ENCODE measurements around the gene HSF2BP. TPM values are rescaled to one million over a fixed set of nuclear protein-coding genes. Genes with fewer than 3 reads are reported as not detected.

The HSF2BP gene
- total RNA-seq, 1 donor from 2014 or later, result 1.2 TPM

DNA sequence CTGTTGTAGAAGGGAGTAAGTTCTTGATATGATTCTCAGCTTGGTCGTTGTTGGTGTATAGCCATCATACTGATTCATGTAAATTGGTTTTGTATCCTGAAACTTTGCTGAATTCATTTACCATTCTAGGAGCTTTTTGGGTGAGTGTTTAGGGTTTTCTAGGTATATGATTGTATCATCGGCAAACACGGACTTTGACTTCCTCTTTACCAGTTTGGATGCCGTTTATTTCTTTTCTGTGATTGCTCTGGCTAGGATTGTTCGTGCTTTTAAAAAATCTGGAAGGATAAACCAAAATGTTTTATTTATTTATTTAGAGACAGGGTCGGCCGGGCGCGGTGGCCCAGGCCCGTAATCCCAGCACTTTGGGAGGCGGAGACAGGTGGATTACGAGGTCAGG is 20.7 kb upstream of the HSF2BP start:
- H3K4me1 Mint-ChIP-seq (ENCODE audit: low read depth), result peaks cover 15% of the 10 kb centered on the region
- DNase-seq (ENCODE audit: low spot score), result no peak
- peak overlapping the region; percentile 42 for H3K27ac Mint-ChIP-seq
- no peaks in the 10 kb centered on the region for H3K9me3 Mint-ChIP-seq
- H3K36me3 Mint-ChIP-seq (ENCODE audit: low read depth), result peaks cover 36% of the 10 kb centered on the region
- no peak overlapping the region for H3K4me3 Mint-ChIP-seq
- no peaks in the 10 kb centered on the region for H3K27me3 Mint-ChIP-seq (ENCODE audit: insufficient read depth)
- intact Hi-C loops (cut with micrococcal nuclease), result no loop called here

DNA sequence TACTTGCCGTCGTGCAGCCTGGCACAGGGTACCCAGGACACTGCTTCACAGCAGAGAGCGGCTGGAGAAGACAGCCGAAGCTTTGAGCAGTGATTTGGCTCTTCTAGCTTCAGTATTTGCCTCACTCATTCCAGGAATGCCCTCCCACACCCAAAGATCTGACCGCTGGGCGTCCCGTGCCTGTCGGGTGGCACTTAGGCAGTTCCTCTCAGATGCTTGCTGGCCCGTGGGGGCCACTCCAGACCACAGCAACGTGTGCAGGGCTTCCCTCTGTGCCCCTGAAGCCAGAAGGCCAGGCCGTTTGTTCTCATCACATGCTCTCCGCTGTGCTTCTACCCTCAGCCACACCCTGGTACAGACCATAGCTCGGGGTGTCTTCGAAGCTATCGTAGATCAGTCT is 17.1 kb upstream of the HSF2BP start:
- Mint-ChIP-seq H3K36me3 (ENCODE audit: low read depth) (peaks cover 31% of the 10 kb centered on the region), H3K4me3 (no peak overlapping the region), H3K27ac (no peak overlapping the region), H3K9me3 (no peaks in the 10 kb centered on the region), H3K4me1 (ENCODE audit: low read depth) (peaks cover 6% of the 10 kb centered on the region), H3K27me3 (ENCODE audit: insufficient read depth) (no peaks in the 10 kb centered on the region)
- intact Hi-C loops (cut with micrococcal nuclease), result no loop called here
- DNase-seq (ENCODE audit: low spot score), result no peak

- peaks cover 31% of the 10 kb centered on the region for H3K36me3 Mint-ChIP-seq (ENCODE audit: low read depth)
- intact Hi-C loops (cut with micrococcal nuclease), result no loop called here
- DNase-seq (ENCODE audit: low spot score), result no peak
- H3K27me3 Mint-ChIP-seq (ENCODE audit: insufficient read depth), result no peaks in the 10 kb centered on the region
- no peak overlapping the region for H3K27ac Mint-ChIP-seq
- H3K4me3 Mint-ChIP-seq, result no peak overlapping the region
- H3K9me3 Mint-ChIP-seq, result no peaks in the 10 kb centered on the region
- peaks cover 6% of the 10 kb centered on the region for H3K4me1 Mint-ChIP-seq (ENCODE audit: low read depth)
Measured at GRCh38 chr21:43675871-43676270, 16.6 kb upstream of the HSF2BP start.

DNA sequence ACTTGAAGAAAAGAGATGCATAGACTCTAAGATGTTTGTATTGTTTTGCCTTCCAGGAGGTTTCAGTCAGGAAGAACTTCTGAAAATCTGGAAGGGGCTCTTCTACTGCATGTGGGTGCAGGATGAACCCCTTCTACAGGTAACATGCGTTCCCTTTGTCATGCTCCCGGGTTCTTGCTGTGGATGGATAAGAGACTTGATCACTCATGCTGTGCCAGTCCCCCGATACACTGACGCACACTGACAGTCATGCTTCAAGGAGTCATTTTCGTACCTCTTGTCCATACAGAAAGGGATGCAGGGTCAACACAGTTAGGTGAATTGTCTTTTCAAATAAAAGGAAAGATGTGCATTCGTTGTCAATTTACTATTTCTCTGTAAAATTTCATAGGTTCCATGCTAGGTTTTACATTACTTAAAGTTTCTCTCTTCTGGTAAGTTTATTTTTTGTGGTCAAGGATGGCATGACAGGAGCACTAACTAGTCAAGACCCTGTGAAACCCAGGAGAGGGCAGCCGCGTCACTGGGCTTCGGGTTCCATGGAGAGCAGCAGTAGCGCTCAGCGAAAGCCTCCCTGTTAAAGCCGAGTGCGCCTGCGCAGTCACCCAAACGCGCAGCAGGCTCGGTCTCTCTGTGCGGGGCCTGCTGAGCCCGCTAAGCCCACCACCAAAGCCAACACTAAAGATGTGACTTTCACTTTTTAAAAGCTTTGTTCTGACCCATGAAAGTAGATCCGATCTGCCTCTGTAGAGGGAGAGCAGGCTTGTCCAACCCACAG is 10.7 kb upstream of the HSF2BP start:
- peaks cover 17% of the 10 kb centered on the region for H3K4me1 Mint-ChIP-seq (ENCODE audit: low read depth)
- DNase-seq (ENCODE audit: low spot score), result no peak
- peaks cover 10% of the 10 kb centered on the region for H3K9me3 Mint-ChIP-seq
- H3K36me3 Mint-ChIP-seq (ENCODE audit: low read depth), result peaks cover 36% of the 10 kb centered on the region
- intact Hi-C loops (cut with micrococcal nuclease), result no loop called here
- H3K4me3 Mint-ChIP-seq, result no peak overlapping the region
- no peak overlapping the region for H3K27ac Mint-ChIP-seq
- no peaks in the 10 kb centered on the region for H3K27me3 Mint-ChIP-seq (ENCODE audit: insufficient read depth)

- no peak overlapping the region for H3K4me3 Mint-ChIP-seq
- peaks cover 10% of the 10 kb centered on the region for H3K9me3 Mint-ChIP-seq
- peaks cover 46% of the 10 kb centered on the region for H3K36me3 Mint-ChIP-seq (ENCODE audit: low read depth)
- no peak for DNase-seq (ENCODE audit: low spot score)
- intact Hi-C loops (cut with micrococcal nuclease), result no loop called here
- no peaks in the 10 kb centered on the region for H3K27me3 Mint-ChIP-seq (ENCODE audit: insufficient read depth)
- peaks cover 32% of the 10 kb centered on the region for H3K4me1 Mint-ChIP-seq (ENCODE audit: low read depth)
- H3K27ac Mint-ChIP-seq, result peak overlapping the region; percentile 40
Measured at GRCh38 chr21:43667191-43667904, 8.1 kb upstream of the HSF2BP start.

- Mint-ChIP-seq H3K27ac (no peak overlapping the region), H3K4me3 (no peak overlapping the region), H3K9me3 (peaks cover 10% of the 10 kb centered on the region), H3K36me3 (ENCODE audit: low read depth) (peaks cover 53% of the 10 kb centered on the region), H3K4me1 (ENCODE audit: low read depth) (peaks cover 45% of the 10 kb centered on the region), H3K27me3 (ENCODE audit: insufficient read depth) (no peaks in the 10 kb centered on the region)
- intact Hi-C loops (cut with micrococcal nuclease), result no loop called here
- DNase-seq (ENCODE audit: low spot score), result no peak
Measured at GRCh38 chr21:43665879-43666278, 6.6 kb upstream of the HSF2BP start.

- H3K36me3 Mint-ChIP-seq (ENCODE audit: low read depth), result peaks cover 50% of the 10 kb centered on the region
- H3K9me3 Mint-ChIP-seq, result peaks cover 10% of the 10 kb centered on the region
- H3K27ac Mint-ChIP-seq, result no peak overlapping the region
Measured at GRCh38 chr21:43664358-43664757, 5.1 kb upstream of the HSF2BP start.

DNA sequence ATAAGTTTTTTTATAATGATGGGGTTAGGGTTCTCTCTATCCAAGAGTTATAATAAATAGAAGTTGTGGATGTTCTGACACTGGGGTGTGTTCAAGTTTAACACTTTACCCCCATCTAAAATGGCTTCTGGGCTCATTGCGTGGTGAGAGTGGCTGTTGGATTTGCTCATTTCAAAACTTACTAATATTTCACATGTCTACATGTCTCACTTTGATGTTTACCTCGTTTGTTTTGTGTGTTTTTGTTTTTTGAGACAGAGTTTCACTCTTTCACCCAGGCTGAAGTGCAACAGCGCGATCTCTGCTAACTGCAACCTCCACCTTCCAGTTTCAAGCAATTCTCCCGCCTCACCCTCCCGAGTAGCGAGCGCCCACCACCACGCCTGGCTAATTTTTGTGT is 3.7 kb upstream of the HSF2BP start:
- Mint-ChIP-seq H3K9me3 (peaks cover 10% of the 10 kb centered on the region), H3K27me3 (ENCODE audit: insufficient read depth) (peaks cover 2% of the 10 kb centered on the region), H3K27ac (peak overlapping the region; percentile 71), H3K36me3 (ENCODE audit: low read depth) (peaks cover 50% of the 10 kb centered on the region), H3K4me3 (peak overlapping the region; percentile 22), H3K4me1 (ENCODE audit: low read depth) (peaks cover 51% of the 10 kb centered on the region)
- no peak for DNase-seq (ENCODE audit: low spot score)
- intact Hi-C loops (cut with micrococcal nuclease), result loop anchor here (5.0 kb wide), 2 partner anchors 114 to 204 kb away; partner anchors contain the start of genes AGPAT3 and CSTB

More at GRCh38 chr21:43664358-43664757, 5.1 kb upstream of the HSF2BP start:
- no peak for DNase-seq (ENCODE audit: low spot score)
- intact Hi-C loops (cut with micrococcal nuclease), result loop anchor here (5.0 kb wide), 2 partner anchors 113 to 203 kb away; partner anchors contain the start of genes AGPAT3 and CSTB
- Mint-ChIP-seq H3K4me3 (no peak overlapping the region), H3K4me1 (ENCODE audit: low read depth) (peaks cover 51% of the 10 kb centered on the region), H3K27me3 (ENCODE audit: insufficient read depth) (no peaks in the 10 kb centered on the region)

GRCh38 chr21:43662286-43662685 is 3.0 kb upstream of the HSF2BP start:
- Mint-ChIP-seq H3K9me3 (peaks cover 8% of the 10 kb centered on the region), H3K27me3 (ENCODE audit: insufficient read depth) (peaks cover 2% of the 10 kb centered on the region), H3K4me3 (peak overlapping the region; percentile 22), H3K27ac (no peak overlapping the region), H3K36me3 (ENCODE audit: low read depth) (peaks cover 47% of the 10 kb centered on the region), H3K4me1 (ENCODE audit: low read depth) (peaks cover 48% of the 10 kb centered on the region)
- intact Hi-C loops (cut with micrococcal nuclease), result loop anchor here (5.0 kb wide), 2 partner anchors 115 to 205 kb away; partner anchors contain the start of genes AGPAT3 and CSTB
- no peak for DNase-seq (ENCODE audit: low spot score)

GRCh38 chr21:43658769-43659135 is 536 bp downstream of the HSF2BP start:
- Mint-ChIP-seq H3K36me3 (ENCODE audit: low read depth) (peaks cover 21% of the 10 kb centered on the region), H3K4me3 (peak overlapping the region; percentile 74), H3K27ac (peak overlapping the region; percentile 89), H3K27me3 (ENCODE audit: insufficient read depth) (peaks cover 2% of the 10 kb centered on the region), H3K9me3 (no peaks in the 10 kb centered on the region), H3K4me1 (ENCODE audit: low read depth) (peaks cover 27% of the 10 kb centered on the region)
- DNase-seq (ENCODE audit: low spot score), result no peak
- intact Hi-C loops (cut with micrococcal nuclease), result loop anchor here (1.0 to 5.0 kb wide), 3 partner anchors 12 to 686 kb away; partner anchors contain the start of genes PDXK and PKNOX1

DNA sequence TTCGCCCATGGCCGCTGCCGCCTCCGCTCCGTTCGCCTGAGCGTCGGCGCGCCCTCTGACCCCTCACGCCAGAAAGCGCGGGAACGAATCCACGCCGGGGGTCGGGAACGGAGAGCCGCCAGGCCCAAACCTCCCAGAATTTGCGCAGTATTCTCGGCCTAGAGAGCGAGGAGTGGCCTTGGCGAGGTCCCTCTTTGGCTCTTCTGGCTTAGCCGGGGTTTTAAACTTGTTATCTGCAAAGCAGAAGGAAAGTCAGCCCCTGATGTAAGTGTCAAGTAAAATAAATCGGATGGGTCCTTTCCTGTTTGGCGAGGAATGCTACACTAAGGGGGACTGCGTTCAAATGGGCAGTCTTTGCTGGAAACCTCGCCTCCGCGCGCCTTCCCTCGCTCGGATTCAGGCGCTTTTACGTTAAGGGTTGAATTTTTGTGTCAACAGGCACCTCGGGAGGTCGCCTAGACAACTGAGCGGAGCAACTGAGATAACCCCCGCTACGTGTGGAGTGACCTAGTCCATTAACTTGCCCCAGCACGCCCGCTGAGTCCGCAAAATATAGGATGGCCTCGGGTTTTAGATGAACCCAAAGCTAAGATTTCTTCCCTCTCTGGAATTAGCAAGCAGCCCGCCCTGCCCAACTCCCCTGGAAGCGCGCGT is 1.1 kb downstream of the HSF2BP start:
- Mint-ChIP-seq H3K36me3 (ENCODE audit: low read depth) (peaks cover 20% of the 10 kb centered on the region), H3K27ac (no peak overlapping the region), H3K4me3 (peak overlapping the region; percentile 28), H3K4me1 (ENCODE audit: low read depth) (peaks cover 26% of the 10 kb centered on the region), H3K27me3 (ENCODE audit: insufficient read depth) (peaks cover 2% of the 10 kb centered on the region), H3K9me3 (no peaks in the 10 kb centered on the region)
- intact Hi-C loops (cut with micrococcal nuclease), result loop anchor here (5.0 kb wide), 1 partner anchor 686 kb away; the partner anchor contains the start of gene PKNOX1
- DNase-seq (ENCODE audit: low spot score), result no peak

GRCh38 chr21:43657355-43658087 is 1.8 kb downstream of the HSF2BP start:
- Mint-ChIP-seq H3K36me3 (ENCODE audit: low read depth) (peaks cover 14% of the 10 kb centered on the region), H3K9me3 (no peaks in the 10 kb centered on the region), H3K27ac (peak overlapping the region; percentile 32), H3K4me3 (peak overlapping the region; percentile 45), H3K27me3 (ENCODE audit: insufficient read depth) (peaks cover 2% of the 10 kb centered on the region), H3K4me1 (ENCODE audit: low read depth) (peaks cover 19% of the 10 kb centered on the region)
- intact Hi-C loops (cut with micrococcal nuclease), result loop anchor here (5.0 kb wide), 1 partner anchor 685 kb away; the partner anchor contains the start of gene PKNOX1
- DNase-seq (ENCODE audit: low spot score), result no peak

Data from activated T-helper 1 cell treated with anti-CD3 and anti-CD28 coated beads, Interleukin-12 subunit alpha, Interleukin-12 subunit beta, Interleukin-2, Interleukin-4 antibody, amounts not matched to agents 30 ng/mL and 10 ng/mL and 1 ng/mL, durations not matched to agents 14 hours and 24 hours and 36 hours (primary cell).